Inferior parietal cortex (tissue), 1 donor: Measurements from ENCODE around the gene PAPSS1.
A peak's percentile ranks its signal among the peaks of the same experiment; 100 is the strongest.

ENCODE experiments used
- DNase-seq: peaks from one replicate; pipeline ENCODE4 v3.0.0-alpha.2; 2016; ENCODE audit errors: extremely low spot score

PAPSS1 gene

GRCh38 chr4:107629318-107629717 lies 90.7 kb downstream of the PAPSS1 start:
- DNase-seq, result no peak

- no peak for DNase-seq
Observed at GRCh38 chr4:107625391-107625902, 94.6 kb downstream of the PAPSS1 start.

GRCh38 chr4:107624024-107624423 lies 96.0 kb downstream of the PAPSS1 start:
- no peak for DNase-seq

GRCh38 chr4:107622006-107622405 lies 98.0 kb downstream of the PAPSS1 start:
- DNase-seq, result no peak

GRCh38 chr4:107619731-107620130 lies 100.3 kb downstream of the PAPSS1 start:
- DNase-seq, result no peak

- peak; percentile 34 for DNase-seq
Observed at GRCh38 chr4:107619066-107619465, 101.0 kb downstream of the PAPSS1 start.

- DNase-seq, result no peak
Observed at GRCh38 chr4:107618656-107619055, 101.4 kb downstream of the PAPSS1 start.

GRCh38 chr4:107616838-107617389 lies 103.1 kb downstream of the PAPSS1 start:
- DNase-seq, result no peak

- DNase-seq, result no peak
Observed at GRCh38 chr4:107615809-107616208, 104.2 kb downstream of the PAPSS1 start.

GRCh38 chr4:107603430-107603829 lies 116.6 kb downstream of the PAPSS1 start:
- DNase-seq, result no peak

- no peak for DNase-seq
Observed at GRCh38 chr4:107600983-107601382, 119.1 kb downstream of the PAPSS1 start.

- DNase-seq, result no peak
Observed at GRCh38 chr4:107600436-107600835, 119.6 kb downstream of the PAPSS1 start.

- no peak for DNase-seq
Observed at GRCh38 chr4:107599841-107600240, 120.2 kb downstream of the PAPSS1 start.

GRCh38 chr4:107593230-107593629 lies 126.8 kb downstream of the PAPSS1 start:
- no peak for DNase-seq

GRCh38 chr4:107592519-107592918 lies 127.5 kb downstream of the PAPSS1 start:
- no peak for DNase-seq

GRCh38 chr4:107589269-107589668 lies 130.8 kb downstream of the PAPSS1 start:
- no peak for DNase-seq

GRCh38 chr4:107586371-107586770 lies 133.7 kb downstream of the PAPSS1 start:
- DNase-seq, result no peak

GRCh38 chr4:107579099-107579498 lies 140.9 kb downstream of the PAPSS1 start:
- no peak for DNase-seq

- no peak for DNase-seq
Observed at GRCh38 chr4:107578321-107578720, 141.7 kb downstream of the PAPSS1 start.

GRCh38 chr4:107577743-107578142 lies 142.3 kb downstream of the PAPSS1 start:
- no peak for DNase-seq

- DNase-seq, result no peak
Observed at GRCh38 chr4:107575243-107575642, 144.8 kb downstream of the PAPSS1 start.

- no peak for DNase-seq
Observed at GRCh38 chr4:107572281-107572680, 147.8 kb downstream of the PAPSS1 start.

GRCh38 chr4:107570952-107571351 lies 149.1 kb downstream of the PAPSS1 start:
- no peak for DNase-seq

- DNase-seq, result no peak
Observed at GRCh38 chr4:107564326-107564725, 155.7 kb downstream of the PAPSS1 start.
